ENCODE measurements around the gene COX4I1.

DNA sequence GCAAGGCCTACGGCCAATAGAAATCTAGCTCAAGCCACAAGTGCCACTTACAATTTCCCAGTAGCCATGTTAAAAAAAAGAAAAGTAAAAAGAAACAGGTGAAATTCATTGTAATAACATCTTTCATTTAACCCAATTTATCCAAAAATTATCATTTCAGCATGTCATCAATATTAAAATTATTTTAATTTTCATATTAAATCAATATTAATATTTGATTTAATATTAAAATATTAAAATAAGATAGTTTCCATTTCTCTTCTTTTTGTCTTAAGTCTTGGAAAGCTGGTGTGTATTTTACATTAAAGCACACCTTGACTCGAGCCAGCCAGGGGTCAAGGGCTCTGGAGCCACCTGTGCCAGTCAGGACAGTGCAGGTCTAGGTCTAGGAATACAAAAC lies 35.9 kb upstream of the COX4I1 start:
- TF ChIP-seq CTCF (IDR thresholded peaks at IDR 0.05) = no peak
- no peak for TF ChIP-seq EZH2 (IDR thresholded peaks at IDR 0.05; ENCODE audit: borderline replicate concordance, insufficient read depth, low read depth, low read length, poor library complexity, severe bottlenecking)

Measured in B cell (primary cell).